ENCODE data around the gene SCOC.

The SCOC gene

GRCh38 chr4:140373328-140374129, at the start of gene SCOC:
SCOC (plus strand) TSS chr4:140373646; CDS start chr4:140379171, 5,525 bp downstream.
- DNase-seq: peak; percentile 99

- DNase-seq: peak; percentile 60
These were observed 47.0 kb upstream of the SCOC start for GRCh38 chr4:140326395-140326993.

- DNase-seq: no peak
These were observed 43.0 kb upstream of the SCOC start for GRCh38 chr4:140330311-140330900.

GRCh38 chr4:140331245-140331644, 42.2 kb upstream of the SCOC start:
- DNase-seq: no peak

GRCh38 chr4:140331876-140332275, 41.6 kb upstream of the SCOC start:
- no peak for DNase-seq

- no peak for DNase-seq
These were observed 40.7 kb upstream of the SCOC start for GRCh38 chr4:140332734-140333133.

- no peak for DNase-seq
These were observed 39.9 kb upstream of the SCOC start for GRCh38 chr4:140333523-140333922.

- no peak for DNase-seq
These were observed 38.4 kb upstream of the SCOC start for GRCh38 chr4:140335076-140335475.

GRCh38 chr4:140336730-140337129, 36.7 kb upstream of the SCOC start:
- no peak for DNase-seq

GRCh38 chr4:140342620-140343019, 30.8 kb upstream of the SCOC start:
- no peak for DNase-seq

GRCh38 chr4:140343303-140343702, 30.1 kb upstream of the SCOC start:
- DNase-seq: no peak

GRCh38 chr4:140344101-140344500, 29.3 kb upstream of the SCOC start:
- no peak for DNase-seq

- no peak for DNase-seq
These were observed 28.8 kb upstream of the SCOC start for GRCh38 chr4:140344621-140345020.

GRCh38 chr4:140346136-140346535, 27.3 kb upstream of the SCOC start:
- DNase-seq: no peak

- DNase-seq: no peak
These were observed 23.6 kb upstream of the SCOC start for GRCh38 chr4:140349816-140350215.

- no peak for DNase-seq
These were observed 22.1 kb upstream of the SCOC start for GRCh38 chr4:140351093-140352075.

- DNase-seq: no peak
These were observed 19.7 kb upstream of the SCOC start for GRCh38 chr4:140353786-140354185.

GRCh38 chr4:140355288-140355687, 18.2 kb upstream of the SCOC start:
- DNase-seq: no peak

- DNase-seq: no peak
These were observed 15.6 kb upstream of the SCOC start for GRCh38 chr4:140357868-140358267.

- DNase-seq: no peak
These were observed 15.2 kb upstream of the SCOC start for GRCh38 chr4:140358281-140358680.

- DNase-seq: peak; percentile 92
These were observed 13.7 kb upstream of the SCOC start for GRCh38 chr4:140359562-140360427.

GRCh38 chr4:140361099-140361498, 12.3 kb upstream of the SCOC start:
- DNase-seq: no peak
